HG02623 (cell line): ENCODE results near the gene PKD1.
"Not testable (repeated sequence)": the region's sequence is repeated elsewhere in the genome, so short reads cannot be mapped to it uniquely, and the experiment has no call there.

Experiments
- ATAC-seq: cut with Tn5 transposase; IDR thresholded peaks from one replicate; pipeline ENCODE4 v1.9.1; 2021; ENCODE audit warnings: moderate library complexity; ENCODE audit not compliant: unreplicated experiment

The PKD1 gene

DNA sequence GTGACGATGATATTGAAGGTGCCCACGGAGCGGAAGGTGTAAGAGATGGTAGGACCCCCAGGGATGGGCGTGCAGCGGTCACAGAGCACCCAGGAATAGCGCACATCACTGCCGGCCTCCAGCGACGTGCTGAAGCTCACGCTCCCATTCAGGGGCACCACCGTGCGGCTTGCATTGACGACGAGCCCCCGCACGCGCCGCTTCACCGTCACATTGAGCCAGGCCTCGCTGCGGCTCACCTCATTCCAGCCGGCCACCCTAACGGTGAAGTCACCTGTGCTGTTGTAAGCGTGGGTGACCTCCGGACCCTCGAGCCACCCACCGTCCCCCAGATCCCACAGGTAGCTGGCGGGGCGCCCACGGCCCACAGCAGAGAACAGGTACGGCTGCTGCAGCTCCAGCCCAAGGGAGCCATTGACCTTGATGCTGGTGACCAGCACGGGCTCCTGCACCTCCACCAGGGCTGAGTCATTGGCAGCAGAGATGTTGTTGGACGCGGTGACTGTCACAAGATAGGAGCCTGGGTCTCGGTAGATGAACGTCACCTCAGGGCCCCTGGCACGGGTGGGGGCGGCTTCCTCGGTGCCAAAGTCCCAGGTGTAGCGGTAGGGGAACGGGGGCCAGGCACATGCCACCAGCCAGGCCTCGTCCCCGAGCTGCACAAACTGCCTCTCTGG, 25.2 kb downstream of the PKD1 start:
- ATAC-seq, result not testable (repeated sequence)

DNA sequence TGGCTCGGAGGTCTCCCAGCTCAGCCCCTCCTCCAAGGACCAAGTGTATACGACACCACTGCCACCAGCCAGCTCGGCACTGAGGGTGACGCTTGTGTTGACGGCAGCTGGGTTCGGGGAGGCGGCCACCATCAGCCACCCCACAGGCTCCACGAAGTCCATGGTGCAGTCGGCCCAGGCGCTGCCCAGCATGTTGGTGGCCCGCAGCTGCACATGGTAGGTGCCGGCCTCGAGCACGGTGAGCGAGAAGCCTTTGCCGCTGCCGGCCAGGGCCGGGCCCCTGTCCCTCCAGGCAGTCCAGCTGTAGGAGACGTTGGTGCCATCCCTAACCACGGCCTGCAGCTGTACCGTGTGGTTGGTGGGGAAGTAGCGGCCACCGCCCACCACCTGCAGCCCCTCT, 25.8 kb downstream of the PKD1 start:
- not testable (repeated sequence) for ATAC-seq

DNA sequence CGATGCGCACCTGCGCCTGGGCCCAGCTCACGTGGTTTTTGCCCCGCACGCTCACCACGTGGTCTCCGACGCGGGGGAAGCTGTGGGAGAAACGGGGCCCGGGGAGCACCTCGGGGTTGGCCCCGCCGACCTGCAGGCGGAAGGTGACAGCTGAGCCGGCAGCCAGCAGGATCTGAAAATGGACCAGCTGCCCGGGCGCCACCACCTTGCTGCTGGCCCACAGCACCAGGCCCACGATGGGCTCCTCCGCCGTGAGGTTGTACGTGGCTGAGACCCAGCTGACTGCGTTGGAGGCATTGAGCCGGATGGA, 26.5 kb downstream of the PKD1 start:
- ATAC-seq, result not testable (repeated sequence)

DNA sequence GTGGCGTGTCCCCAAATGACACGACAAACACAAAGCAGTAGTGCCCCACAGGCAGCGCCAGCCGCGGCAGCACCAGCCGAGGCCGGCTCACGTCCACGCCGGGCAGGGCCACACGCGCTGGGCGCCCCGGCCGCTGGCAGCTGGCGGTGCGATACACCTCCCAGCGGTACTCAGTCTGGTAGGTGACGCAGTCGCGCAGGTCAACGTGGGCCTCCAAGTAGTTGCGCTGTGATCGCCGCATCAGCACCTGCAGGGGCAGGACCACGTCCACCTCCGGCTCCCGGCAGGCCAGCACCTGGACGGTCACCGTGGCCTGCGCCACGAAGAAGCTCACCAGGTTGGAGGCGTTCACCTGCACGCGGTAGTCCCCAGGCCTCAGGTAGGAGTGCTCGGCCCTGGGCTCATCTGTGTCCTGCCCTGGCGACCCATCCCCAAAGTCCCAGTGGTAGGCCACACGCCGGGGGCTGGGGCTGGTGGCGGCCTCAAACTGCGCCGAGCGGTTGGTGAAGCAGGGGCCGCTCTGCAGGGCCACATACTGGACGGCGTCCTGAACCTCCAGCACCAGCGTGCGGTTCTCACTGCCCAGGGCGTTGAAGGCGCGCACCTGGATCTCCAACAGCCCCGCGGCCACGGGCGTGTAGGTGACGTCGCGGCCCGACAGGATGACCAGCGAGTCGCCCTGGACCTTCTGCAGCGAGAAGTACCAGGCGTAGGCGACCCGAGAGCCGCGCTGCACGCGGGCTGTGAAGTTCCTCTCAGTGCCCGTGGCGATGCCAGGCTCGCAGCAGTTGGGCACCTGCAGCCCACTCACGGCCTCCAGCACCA, 27.0 kb downstream of the PKD1 start:
- ATAC-seq, result not testable (repeated sequence)

DNA sequence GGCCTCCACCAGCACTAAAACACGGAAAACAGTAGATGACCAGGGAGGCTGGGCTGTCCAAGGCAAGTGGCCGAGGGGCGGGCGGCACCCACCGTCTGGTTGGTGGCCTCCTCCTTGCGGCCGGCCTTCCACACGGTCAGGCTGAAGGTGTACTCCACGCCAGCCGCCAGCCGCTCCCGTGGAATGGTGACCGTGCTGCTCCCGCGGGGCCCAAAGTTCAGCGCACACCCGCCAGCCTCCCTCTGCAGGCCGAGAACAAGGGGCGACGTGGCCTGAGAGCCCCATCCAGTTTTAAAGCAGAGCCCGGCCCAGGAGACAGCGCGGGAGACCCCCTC, 27.9 kb downstream of the PKD1 start:
- not testable (repeated sequence) for ATAC-seq

DNA sequence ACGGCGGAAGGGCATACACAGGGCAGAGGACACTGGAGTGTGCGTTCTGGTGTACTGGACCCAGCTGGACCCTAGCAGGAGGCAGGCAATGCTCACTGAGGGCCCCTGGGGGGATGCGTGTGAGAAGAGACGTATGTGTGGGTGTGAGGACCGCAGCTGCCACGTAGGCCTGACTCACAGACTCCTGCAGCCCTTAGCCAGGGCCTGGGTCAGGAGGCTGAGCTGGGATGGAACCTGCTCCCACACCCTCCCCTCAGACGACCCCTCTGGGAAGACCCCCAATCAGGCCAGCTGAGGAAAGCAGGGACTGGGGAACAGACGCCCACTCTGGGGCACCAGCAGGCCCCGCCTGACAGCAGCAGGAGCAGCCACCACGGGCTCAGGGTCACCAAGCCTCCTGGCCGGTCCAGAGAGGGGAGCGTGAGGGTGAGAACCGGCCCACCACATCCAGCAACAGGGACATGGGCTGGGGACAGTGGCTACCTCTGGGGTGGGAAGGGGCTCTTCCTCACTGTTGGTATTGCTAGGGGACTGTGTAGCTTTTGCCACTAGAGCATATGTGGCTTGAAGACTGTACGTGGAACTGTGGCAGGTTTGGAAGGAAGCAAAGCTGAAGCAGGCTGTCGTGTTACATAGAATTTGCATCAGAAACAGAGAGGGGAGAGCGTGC, 28.4 kb downstream of the PKD1 start:
- ATAC-seq, result not testable (repeated sequence)

DNA sequence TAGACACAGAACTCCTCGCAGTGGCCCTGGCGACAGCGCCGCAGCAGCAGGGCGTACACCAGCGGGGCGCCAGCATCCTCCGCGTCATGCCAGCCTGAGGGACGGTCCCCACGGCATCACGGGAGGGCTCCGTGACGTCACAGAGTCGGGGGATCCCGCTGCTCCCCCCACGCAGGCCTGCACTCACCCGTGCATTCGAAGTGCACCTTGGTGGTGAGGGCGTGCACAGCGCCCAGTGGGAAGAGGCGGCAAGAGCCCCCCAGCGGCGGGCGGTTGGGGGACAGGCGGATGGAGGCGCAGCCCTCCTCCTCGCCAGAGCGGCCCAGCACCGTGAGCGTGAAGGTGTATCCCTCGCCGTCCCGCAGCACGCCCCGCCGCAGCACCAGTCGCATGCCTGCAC, 29.5 kb downstream of the PKD1 start:
- ATAC-seq, result not testable (repeated sequence)

DNA sequence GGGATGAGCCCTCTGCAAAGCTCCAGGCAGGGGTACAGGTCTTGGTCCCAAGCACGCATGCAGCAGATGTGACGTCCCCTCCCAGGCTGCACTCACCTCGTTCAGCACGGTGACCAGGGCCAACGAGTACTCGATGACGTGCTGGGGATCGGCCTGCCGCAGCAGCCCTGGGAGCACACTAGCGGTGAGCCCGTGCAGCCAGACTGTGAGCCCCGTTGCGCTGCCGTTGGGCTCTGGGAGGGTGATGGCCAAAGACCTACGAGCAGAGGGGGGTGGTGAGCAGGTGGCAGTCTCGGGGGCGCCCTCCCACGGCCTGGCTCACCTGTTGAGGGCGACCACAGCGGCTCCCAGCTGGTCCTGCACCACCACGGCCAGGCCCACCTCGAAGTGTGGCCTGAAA, 29.9 kb downstream of the PKD1 start:
- ATAC-seq, result not testable (repeated sequence)

DNA sequence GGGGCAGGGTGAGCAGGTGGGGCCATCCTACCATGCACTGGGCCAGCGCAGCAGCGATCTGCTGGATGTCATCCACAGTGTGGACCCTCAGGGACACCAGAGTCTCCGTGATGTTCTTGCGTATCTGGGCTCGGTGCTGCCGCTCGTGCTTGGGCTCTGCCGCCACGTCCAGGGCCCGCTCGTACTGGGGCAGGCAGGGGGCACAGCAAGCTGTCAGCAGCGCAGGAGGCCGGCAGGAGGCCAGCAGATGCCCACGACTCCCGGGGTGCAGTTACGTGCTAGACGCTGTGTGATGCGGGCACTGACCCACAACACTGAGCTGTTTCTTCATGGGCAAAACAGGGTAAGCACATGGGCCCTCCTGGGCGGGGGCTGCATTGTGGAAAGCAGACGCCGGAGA, 30.4 kb downstream of the PKD1 start:
- ATAC-seq, result not testable (repeated sequence)

DNA sequence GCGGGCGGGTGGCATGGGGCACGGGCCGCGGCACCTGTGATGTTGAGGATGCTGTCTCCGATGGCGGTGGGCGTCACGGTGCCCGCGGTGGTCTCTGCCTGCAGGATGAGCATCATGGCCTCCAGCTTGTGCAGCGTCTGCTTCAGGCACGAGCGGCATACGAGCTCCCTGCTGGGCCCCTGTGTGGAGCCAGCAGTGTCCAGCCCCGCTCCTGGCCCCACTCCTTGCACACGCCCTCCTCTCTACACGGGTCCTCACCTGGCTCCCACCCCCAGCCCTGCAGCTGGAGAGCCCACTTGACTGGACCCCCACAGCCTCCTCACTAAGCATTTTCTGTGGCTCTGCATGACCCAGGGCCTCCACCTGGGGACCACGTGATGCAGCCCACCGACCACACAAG, 31.2 kb downstream of the PKD1 start:
- not testable (repeated sequence) for ATAC-seq

DNA sequence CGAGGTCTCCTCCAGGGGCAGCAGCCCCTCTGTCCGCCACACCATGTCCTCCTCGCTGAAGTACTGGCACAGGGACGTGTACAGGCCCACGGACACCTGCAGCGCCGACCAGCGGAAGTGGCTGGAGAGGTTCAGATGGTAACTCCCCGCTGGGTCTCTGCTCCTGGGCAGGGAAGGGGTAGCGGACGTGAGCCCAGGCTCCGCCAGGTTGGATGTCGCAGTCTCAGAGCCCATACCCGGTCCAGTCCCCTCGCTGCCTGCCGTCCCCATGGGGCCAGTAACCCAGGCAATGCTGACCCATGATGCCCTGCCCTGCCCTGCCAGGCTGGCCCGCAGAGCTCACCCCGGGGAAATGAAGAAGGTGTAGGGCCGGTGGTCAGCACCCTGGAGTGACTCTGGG, 33.2 kb downstream of the PKD1 start:
- no peak for ATAC-seq

DNA sequence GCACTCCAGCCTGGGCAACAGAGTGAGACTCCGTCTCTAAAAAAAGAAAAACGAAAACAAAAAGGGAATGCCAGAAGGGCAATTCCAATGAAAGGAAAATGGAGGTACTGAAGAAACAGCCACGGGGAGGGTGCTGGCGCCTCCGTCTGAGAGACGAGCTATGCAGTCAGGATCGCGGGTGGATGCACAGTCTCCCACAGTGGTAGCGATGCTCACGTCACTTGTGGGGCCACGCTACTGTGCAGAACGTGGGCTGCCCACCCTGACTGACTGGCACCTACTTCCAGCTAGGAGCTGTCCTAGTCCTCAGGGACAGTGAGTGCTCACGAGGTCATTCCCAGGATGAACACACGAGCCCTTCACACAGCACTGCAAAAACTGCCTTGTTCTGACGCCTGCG, 34.1 kb downstream of the PKD1 start:
- not testable (repeated sequence) for ATAC-seq

DNA sequence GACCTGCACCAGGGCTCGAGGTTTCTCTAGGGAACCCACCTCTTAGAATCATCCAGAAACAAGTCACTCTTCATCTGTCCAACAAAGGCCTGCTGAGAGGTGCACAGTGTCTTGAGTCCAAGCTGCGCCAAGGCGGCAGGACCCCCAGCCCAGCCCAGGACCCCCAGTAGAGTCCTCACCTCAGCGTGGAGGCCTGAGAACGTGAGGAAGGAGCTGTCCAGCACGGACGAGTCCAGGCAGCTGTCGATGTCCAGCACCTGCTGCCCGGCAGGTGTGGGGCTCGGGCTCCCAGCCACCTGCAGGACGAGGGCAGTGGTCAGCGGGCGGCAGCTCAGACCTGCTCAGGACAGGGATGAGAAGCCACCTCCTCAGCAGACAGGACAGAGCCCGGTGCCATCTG, 38.0 kb downstream of the PKD1 start:
- ATAC-seq, result not testable (repeated sequence)

DNA sequence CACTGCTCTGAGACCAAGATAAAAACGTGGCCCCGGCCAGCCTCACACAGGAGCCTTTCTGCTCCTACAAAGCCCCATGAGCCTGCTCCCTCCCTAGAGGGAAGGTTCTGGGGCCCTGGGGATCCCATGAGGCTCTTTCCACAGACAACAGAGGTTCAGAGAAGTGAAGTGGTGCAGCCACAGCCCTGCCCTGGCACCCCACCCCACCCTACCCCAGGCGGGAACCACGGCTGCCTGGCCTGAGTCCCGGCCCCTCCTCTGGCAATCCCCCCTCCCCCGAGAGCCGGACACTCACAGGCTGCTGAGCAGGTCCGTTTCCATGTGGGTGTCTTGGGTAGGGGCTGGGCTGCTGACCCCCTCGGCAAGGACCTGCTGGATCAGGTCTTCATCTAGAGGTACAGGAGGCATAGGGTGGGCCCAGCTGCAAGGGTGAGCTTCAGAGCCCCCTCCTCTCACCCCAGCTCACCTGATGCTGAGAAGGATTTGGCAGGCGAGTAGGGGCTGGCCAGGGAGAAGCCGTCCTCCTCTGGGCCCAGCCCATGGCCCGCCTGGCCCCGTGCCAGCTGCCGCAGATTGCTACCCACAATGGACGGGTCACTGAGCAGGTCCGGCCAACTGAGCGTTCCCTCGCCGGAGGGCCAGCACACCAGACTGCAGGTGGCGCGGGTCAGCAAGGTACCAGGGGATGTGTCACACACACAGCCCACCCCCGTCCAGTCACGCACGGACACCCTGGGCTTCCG, 38.7 kb downstream of the PKD1 start:
- no peak for ATAC-seq

DNA sequence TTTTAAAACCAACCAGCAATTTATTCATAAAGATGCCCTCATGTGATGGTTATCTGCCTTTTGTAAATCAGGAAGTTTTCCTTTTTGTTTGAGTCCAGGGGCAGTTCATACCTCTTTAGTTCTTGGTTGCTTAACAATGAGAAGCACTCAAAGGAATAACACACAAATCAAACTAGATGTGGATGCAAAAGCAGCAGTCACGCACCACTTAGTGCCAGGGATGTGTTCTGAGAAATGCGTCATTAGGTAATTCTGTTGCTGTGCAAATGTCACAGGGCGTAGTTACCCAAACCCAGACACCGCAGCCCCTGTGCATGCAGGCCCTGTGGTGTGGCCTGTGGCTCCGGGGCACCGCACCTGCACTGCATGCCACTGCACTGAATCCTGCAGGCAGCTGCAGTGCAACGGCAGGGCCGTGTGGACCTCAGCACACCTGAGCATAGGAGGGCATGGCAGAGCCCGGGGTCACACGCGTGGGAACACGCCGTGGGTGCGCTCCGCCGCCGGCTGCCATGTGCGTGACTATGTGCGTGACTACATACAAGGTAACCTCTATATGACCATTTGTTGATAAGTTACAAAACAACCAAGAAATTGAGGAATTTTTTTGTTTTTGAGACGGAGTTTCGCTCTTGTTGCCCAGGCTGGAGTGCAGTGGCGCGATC, 39.6 kb downstream of the PKD1 start:
- ATAC-seq, result no peak

DNA sequence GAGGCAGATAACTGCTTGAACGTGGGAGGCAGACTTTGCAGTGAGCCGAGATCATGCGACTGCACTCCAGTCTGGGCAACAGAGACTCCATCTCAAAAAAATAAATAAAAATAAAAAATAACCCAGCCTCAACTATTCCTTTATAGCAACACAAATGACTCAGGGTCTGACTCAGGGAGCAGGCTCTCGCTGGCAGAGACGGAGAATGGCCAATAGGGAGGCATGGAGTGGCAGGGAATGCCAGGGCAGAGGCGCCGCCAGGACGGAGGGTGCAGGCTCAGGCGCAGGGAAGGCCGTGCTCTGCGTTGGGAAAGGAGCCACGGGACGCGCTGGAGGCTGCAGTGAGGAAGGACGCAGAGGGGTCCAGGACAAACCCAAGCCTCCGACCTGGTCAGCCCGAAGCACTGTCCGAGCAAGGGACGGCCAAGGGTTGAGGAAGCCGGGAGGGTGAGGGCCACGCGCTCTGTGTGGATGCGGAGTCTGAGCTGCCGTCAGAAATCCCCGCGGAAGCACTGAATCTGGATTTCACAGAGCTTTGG, 40.3 kb downstream of the PKD1 start:
- ATAC-seq, result no peak

DNA sequence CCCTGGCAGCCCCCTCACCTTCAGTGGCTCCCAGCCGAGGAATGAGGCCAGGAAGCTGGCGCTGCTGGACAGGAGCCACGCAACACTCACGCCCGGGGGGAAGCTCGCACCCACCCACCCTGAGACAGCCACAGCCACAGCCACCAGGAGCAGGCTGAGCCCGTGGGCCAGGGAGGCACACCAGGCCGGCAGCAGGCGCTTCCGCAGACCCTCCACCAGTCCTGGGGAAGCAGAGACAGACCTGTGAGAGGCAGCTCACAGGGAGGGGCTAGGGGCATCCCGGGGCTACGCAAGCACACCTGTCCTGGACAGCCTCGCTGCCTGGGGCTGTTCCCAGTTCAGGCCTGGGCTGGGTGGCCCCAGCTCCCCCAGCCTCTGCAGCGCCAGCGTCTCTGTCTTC, 41.9 kb downstream of the PKD1 start:
- no peak for ATAC-seq

DNA sequence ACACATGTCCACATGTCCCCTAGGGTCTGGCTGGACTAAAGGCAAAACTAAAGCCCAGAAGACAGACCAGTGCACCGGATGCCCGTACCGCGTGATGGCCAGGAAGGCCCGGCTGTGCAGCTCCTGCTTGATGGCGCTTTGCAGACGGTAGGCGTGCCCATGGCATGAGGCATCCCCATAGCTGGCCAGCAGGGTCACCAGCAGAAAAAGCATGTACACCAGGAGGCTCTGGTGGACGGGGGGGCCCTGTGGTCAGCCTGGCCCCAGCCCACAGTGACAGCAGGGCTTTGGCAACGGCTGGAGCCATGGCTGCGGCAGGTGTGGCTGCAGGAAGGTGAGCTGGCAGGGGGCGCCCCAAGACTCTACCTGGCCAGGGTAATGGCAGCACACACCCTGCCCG, 42.8 kb downstream of the PKD1 start:
- no peak for ATAC-seq

DNA sequence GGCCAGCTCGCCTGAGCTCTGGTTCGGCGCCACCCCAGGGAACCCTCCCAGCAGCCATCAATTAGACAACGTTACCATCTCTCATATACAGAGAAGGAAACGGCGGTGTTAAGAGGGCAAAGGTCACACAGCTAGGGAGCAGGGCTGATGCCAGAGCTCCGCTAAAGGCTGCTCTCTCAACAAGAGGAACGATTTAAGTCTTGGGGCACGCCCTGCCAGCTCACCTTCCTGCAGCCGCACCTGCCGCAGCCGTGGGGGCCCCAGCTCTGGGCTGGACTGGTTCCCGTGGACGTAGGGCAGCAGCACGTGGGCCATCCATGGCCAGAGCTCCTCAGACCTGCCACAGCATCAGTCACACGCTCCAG, 43.5 kb downstream of the PKD1 start:
- ATAC-seq, result no peak

DNA sequence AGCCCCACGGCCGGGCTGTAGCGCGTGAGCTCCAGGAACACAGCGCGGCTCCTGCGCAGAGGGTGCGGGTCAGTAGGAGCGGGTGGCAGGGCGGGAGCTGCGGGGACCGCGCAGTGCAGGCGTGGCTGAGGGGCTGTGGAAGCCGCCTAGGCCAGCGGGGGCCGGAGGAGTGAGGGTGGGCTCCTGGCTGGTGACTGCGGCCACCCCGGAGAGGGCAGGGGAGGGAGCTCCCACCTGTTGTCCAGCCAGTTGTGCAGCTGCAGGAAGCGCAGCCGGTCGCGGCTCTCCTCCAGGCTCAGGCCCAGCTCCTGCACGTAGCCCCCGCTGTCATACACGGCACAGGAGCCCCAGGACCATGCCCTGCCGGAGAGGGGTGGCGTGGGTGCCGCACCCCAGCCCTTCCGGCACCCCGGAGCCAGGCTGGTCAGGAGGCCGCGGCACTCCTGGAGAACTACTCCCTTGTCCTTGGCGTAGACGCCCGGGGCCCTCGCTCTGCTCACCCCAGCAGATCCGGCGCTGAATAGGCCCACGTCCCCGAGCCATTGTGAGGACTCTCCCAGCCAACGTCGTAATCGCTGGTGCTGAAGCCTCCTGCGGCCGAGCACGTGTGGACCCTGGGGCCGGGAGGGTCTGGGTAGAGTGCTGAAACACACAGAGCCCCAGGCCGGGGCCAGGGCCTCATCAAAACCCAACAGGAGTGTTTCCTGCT, 44.0 kb downstream of the PKD1 start:
- ATAC-seq, result no peak
